ENCODE data around the gene CHTOP. TPM values are rescaled to one million over a fixed set of nuclear protein-coding genes. Genes with fewer than 3 reads are reported as not detected.

CHTOP gene
- polyA plus RNA-seq, 1 of the 3 experiments (the other 2 are of a cell fraction) = 84.9 TPM

DNA sequence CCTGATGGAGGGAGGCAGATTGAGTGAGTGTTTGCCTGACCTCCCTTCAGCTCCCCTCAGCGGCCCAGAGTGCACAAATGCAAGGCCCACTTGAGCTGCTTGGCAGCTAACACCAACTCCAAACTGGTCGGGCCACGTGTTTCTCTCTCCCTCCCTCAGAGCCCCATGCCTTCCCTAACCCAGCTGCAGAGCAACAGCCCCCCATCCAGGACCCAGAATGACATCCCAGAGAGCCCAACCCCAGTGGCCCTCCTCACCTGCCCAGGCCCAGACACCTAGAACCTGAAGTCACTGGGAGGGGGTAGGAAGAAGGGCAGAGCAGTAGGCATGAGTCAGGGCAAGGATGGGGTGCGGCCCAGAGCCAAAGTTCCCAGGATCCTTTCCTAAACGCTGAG is 17.0 kb upstream of the CHTOP start:
- no peaks in the 10 kb centered on the region for H3K9me3 ChIP-seq
- no peak overlapping the region for H3K4me3 ChIP-seq (ENCODE audit: low read depth in 2 of 2, low read length in 1 of 2)
- TF ChIP-seq, protein P1, sequence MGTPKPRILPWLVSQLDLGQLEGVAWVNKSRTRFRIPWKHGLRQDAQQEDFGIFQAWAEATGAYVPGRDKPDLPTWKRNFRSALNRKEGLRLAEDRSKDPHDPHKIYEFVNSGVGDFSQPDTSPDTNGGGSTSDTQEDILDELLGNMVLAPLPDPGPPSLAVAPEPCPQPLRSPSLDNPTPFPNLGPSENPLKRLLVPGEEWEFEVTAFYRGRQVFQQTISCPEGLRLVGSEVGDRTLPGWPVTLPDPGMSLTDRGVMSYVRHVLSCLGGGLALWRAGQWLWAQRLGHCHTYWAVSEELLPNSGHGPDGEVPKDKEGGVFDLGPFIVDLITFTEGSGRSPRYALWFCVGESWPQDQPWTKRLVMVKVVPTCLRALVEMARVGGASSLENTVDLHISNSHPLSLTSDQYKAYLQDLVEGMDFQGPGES (IDR thresholded peaks at IDR 0.05; ENCODE audit: low read depth, low read length) = no peak
- TF ChIP-seq TEAD4 (IDR thresholded peaks at IDR 0.05; ENCODE audit: borderline replicate concordance, insufficient read depth) = no peak
- TF ChIP-seq, protein P2, sequence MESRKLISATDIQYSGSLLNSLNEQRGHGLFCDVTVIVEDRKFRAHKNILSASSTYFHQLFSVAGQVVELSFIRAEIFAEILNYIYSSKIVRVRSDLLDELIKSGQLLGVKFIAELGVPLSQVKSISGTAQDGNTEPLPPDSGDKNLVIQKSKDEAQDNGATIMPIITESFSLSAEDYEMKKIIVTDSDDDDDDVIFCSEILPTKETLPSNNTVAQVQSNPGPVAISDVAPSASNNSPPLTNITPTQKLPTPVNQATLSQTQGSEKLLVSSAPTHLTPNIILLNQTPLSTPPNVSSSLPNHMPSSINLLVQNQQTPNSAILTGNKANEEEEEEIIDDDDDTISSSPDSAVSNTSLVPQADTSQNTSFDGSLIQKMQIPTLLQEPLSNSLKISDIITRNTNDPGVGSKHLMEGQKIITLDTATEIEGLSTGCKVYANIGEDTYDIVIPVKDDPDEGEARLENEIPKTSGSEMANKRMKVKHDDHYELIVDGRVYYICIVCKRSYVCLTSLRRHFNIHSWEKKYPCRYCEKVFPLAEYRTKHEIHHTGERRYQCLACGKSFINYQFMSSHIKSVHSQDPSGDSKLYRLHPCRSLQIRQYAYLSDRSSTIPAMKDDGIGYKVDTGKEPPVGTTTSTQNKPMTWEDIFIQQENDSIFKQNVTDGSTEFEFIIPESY (IDR thresholded peaks at IDR 0.05; ENCODE audit: borderline replicate concordance, low read depth) = no peak
- TF ChIP-seq YY1 (IDR thresholded peaks at IDR 0.05; ENCODE audit: low read depth) = no peak
- no peak for TF ChIP-seq FOSL2 (IDR thresholded peaks at IDR 0.05; ENCODE audit: borderline replicate concordance, low read depth)
- TF ChIP-seq, protein P3, sequence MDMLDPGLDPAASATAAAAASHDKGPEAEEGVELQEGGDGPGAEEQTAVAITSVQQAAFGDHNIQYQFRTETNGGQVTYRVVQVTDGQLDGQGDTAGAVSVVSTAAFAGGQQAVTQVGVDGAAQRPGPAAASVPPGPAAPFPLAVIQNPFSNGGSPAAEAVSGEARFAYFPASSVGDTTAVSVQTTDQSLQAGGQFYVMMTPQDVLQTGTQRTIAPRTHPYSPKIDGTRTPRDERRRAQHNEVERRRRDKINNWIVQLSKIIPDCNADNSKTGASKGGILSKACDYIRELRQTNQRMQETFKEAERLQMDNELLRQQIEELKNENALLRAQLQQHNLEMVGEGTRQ (IDR thresholded peaks at IDR 0.05; ENCODE audit: borderline replicate concordance, low read depth, low read length) = no peak
- no peaks in the 10 kb centered on the region for H3K9me2 ChIP-seq
- no peaks in the 10 kb centered on the region for H3K27me3 ChIP-seq (ENCODE audit: insufficient read depth)
- H4K20me1 ChIP-seq (ENCODE audit: insufficient read depth) = no peaks in the 10 kb centered on the region
- WGBS (ENCODE audit: low lambda C conversion rate) = 100% methylated on average over 1 of the region's 5 CpGs
- ChIA-PET POLR2A (no interaction called here), CTCF (interaction anchor here (0.9 to 8.0 kb wide), 16 partner anchors 9 to 107 kb away, joined by 3 to 100 read pairs (median 6); partner anchors contain the start of genes CHTOP, S100A1 and S100A13)
- H3K9ac ChIP-seq = no peak overlapping the region
- no peak for DNase-seq
- peaks cover 15% of the 10 kb centered on the region; the same call in 1 of the 2 replicates for H3K79me2 ChIP-seq (ENCODE audit: insufficient read depth)
- peaks cover 0 to 4% of the 10 kb centered on the region in 2 experiments; a peak in 1 of 4 replicates for H3K4me1 ChIP-seq (ENCODE audit: control insufficient read depth in 1 of 2, insufficient read depth in 2 of 2, low read depth in 1 of 2, low read length in 1 of 2)
- no peaks in the 10 kb centered on the region for H3K36me3 ChIP-seq (replicated peaks in 1 of 2; ENCODE audit: control insufficient read depth in 1 of 2, insufficient read depth in 2 of 2, low read length in 1 of 2)
- H3F3A ChIP-seq (replicated peaks; ENCODE audit: insufficient read depth) = no peaks in the 10 kb centered on the region
- no peak overlapping the region for H3K27ac ChIP-seq (ENCODE audit: low read depth in 2 of 2, low read length in 1 of 2)
- H2AFZ ChIP-seq (ENCODE audit: low read depth) = peak overlapping the region; percentile 61; the same call in 1 of the 2 replicates
- no peak overlapping the region for H3K4me2 ChIP-seq

DNA sequence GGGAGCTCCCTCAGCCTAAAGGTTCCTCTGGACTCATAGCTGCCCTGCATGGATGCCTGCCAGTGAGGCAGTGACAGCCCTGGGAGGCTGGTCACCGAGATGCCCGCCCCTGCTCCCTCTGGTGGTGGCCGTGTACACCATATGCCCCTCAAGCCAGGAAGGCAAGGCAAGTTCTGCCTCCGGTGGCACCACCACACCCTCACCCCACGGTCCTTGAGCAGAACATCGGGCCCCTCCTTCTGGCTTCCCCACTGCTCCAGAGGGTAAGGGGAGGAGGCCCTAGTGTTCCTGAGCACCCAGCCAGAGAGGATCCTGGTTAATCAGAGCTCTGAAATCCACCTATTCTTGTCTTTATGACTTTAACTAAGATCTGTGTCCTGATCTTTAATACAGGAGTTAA is 16.2 kb upstream of the CHTOP start:
- H3K27ac ChIP-seq (ENCODE audit: low read depth in 2 of 2, low read length in 1 of 2) = no peak overlapping the region
- ChIA-PET CTCF (interaction anchor here (0.7 to 8.0 kb wide), 22 partner anchors 9 to 265 kb away, joined by 3 to 100 read pairs (median 4); partner anchors contain the start of genes CHTOP, S100A1 and S100A13), POLR2A (no interaction called here)
- H3K9ac ChIP-seq = no peak overlapping the region
- H3K27me3 ChIP-seq (ENCODE audit: insufficient read depth) = no peaks in the 10 kb centered on the region
- H3K4me1 ChIP-seq (ENCODE audit: control insufficient read depth in 1 of 2, insufficient read depth in 2 of 2, low read depth in 1 of 2, low read length in 1 of 2) = peaks cover 0 to 4% of the 10 kb centered on the region in 2 experiments; a peak in 1 of 4 replicates
- no peaks in the 10 kb centered on the region for H3K9me2 ChIP-seq
- DNase-seq = peak; percentile 82
- no peaks in the 10 kb centered on the region for H3K36me3 ChIP-seq (replicated peaks in 1 of 2; ENCODE audit: control insufficient read depth in 1 of 2, insufficient read depth in 2 of 2, low read length in 1 of 2)
- peak overlapping the region; percentile 61; the same call in 1 of the 2 replicates for H2AFZ ChIP-seq (ENCODE audit: low read depth)
- no peaks in the 10 kb centered on the region for H3F3A ChIP-seq (replicated peaks; ENCODE audit: insufficient read depth)
- no peaks in the 10 kb centered on the region for H3K9me3 ChIP-seq
- H4K20me1 ChIP-seq (ENCODE audit: insufficient read depth) = no peaks in the 10 kb centered on the region
- H3K4me2 ChIP-seq = no peak overlapping the region
- WGBS (ENCODE audit: low lambda C conversion rate) = 20% methylated on average over 1 of the region's 6 CpGs
- H3K4me3 ChIP-seq (ENCODE audit: low read depth in 2 of 2, low read length in 1 of 2) = no peak overlapping the region
- peaks cover 7% of the 10 kb centered on the region; the same call in 1 of the 2 replicates for H3K79me2 ChIP-seq (ENCODE audit: insufficient read depth)
- TF ChIP-seq, protein P4, sequence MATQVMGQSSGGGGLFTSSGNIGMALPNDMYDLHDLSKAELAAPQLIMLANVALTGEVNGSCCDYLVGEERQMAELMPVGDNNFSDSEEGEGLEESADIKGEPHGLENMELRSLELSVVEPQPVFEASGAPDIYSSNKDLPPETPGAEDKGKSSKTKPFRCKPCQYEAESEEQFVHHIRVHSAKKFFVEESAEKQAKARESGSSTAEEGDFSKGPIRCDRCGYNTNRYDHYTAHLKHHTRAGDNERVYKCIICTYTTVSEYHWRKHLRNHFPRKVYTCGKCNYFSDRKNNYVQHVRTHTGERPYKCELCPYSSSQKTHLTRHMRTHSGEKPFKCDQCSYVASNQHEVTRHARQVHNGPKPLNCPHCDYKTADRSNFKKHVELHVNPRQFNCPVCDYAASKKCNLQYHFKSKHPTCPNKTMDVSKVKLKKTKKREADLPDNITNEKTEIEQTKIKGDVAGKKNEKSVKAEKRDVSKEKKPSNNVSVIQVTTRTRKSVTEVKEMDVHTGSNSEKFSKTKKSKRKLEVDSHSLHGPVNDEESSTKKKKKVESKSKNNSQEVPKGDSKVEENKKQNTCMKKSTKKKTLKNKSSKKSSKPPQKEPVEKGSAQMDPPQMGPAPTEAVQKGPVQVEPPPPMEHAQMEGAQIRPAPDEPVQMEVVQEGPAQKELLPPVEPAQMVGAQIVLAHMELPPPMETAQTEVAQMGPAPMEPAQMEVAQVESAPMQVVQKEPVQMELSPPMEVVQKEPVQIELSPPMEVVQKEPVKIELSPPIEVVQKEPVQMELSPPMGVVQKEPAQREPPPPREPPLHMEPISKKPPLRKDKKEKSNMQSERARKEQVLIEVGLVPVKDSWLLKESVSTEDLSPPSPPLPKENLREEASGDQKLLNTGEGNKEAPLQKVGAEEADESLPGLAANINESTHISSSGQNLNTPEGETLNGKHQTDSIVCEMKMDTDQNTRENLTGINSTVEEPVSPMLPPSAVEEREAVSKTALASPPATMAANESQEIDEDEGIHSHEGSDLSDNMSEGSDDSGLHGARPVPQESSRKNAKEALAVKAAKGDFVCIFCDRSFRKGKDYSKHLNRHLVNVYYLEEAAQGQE (IDR thresholded peaks at IDR 0.05; ENCODE audit: low read depth, low read length) = no peak
- TF ChIP-seq SIN3A (IDR thresholded peaks at IDR 0.05; ENCODE audit: borderline replicate concordance, low read depth, low read length) = peak; percentile 49; the same call in 1 of the 2 replicates
- no peak for TF ChIP-seq TCF12 (IDR thresholded peaks at IDR 0.05)
- peak; percentile 47; the same call in 1 of the 2 replicates for TF ChIP-seq MXI1 (IDR thresholded peaks at IDR 0.05; ENCODE audit: low read depth, low read length)
- TF ChIP-seq FOXM1 (IDR thresholded peaks at IDR 0.05; ENCODE audit: low read depth) = no peak
- no peak for TF ChIP-seq MEF2A (IDR thresholded peaks at IDR 0.05; ENCODE audit: borderline replicate concordance, low read depth)
- no peak for TF ChIP-seq TEAD4 (IDR thresholded peaks at IDR 0.05; ENCODE audit: borderline replicate concordance, insufficient read depth)
- TF ChIP-seq, protein P2 (IDR thresholded peaks at IDR 0.05; ENCODE audit: borderline replicate concordance, low read depth) = no peak
- TF ChIP-seq GATA2 (CRISPR knock-in tag; IDR thresholded peaks at IDR 0.05) = no peak
- TF ChIP-seq SMC3 (IDR thresholded peaks at IDR 0.05; ENCODE audit: low read depth, low read length) = peak; percentile 84
- TF ChIP-seq GABPA (IDR thresholded peaks at IDR 0.05; ENCODE audit: low read depth) = no peak
- TF ChIP-seq, protein P5, sequence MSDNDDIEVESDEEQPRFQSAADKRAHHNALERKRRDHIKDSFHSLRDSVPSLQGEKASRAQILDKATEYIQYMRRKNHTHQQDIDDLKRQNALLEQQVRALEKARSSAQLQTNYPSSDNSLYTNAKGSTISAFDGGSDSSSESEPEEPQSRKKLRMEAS (IDR thresholded peaks at IDR 0.05; ENCODE audit: low read depth) = peak; percentile 49; the same call in 1 of the 2 replicates
